OCI-LY1 (cell line): ENCODE results near the gene PATL1.

Source experiments
- H2AFZ ChIP-seq: fragments of 200-600 bp; sonication (generic), shearing (Covaris generic); 2 replicates; pipeline ENCODE4 v1.6.0; 2014; ENCODE audit warnings: antibody characterized with exemption, mild to moderate bottlenecking, low read length
- H3F3A ChIP-seq: fragments of 200-600 bp; sonication (generic), shearing (Covaris generic); 2 replicates; pipeline ENCODE4 v1.6.0; 2014; ENCODE audit warnings: mild to moderate bottlenecking, antibody characterized with exemption, low read length, moderate library complexity; ENCODE audit not compliant: insufficient read depth
- H3K27ac ChIP-seq: fragments of 200-600 bp; sonication (generic); 2 replicates; pipeline ENCODE4 v1.5.1; 2014; ENCODE audit warnings: low read length, mixed run types, mild to moderate bottlenecking, low read depth; ENCODE audit not compliant: poor library complexity, severe bottlenecking
- H3K27me3 ChIP-seq: fragments of 200-600 bp; sonication (generic); 2 replicates; pipeline ENCODE4 v1.6.0; 2014; ENCODE audit warnings: antibody characterized with exemption, mild to moderate bottlenecking, low read length, moderate library complexity; ENCODE audit not compliant: insufficient read depth
- H3K36me3 ChIP-seq: fragments of 200-600 bp; sonication (generic); 2 replicates; pipeline ENCODE4 v1.6.1; 2014; ENCODE audit warnings: mild to moderate bottlenecking, antibody characterized with exemption, low read length, moderate library complexity, mixed read lengths; ENCODE audit not compliant: insufficient read depth
- H3K4me1 ChIP-seq: fragments of 200-600 bp; sonication (generic); 2 replicates; pipeline ENCODE4 v1.5.1; 2014; ENCODE audit warnings: mild to moderate bottlenecking, low read length, moderate library complexity; ENCODE audit not compliant: insufficient read depth, severe bottlenecking
- H3K4me2 ChIP-seq: fragments of 200-600 bp; sonication (generic), shearing (Covaris generic); 2 replicates; pipeline ENCODE4 v1.6.1; 2014; ENCODE audit warnings: low read length
- H3K4me3 ChIP-seq: fragments of 200-600 bp; sonication (generic); 2 replicates; pipeline ENCODE4 v1.5.1; 2014; ENCODE audit warnings: low read length, low read depth, mild to moderate bottlenecking, mixed read lengths; ENCODE audit not compliant: poor library complexity, severe bottlenecking
- H3K79me2 ChIP-seq: fragments of 200-600 bp; shearing (Covaris generic); 2 replicates; pipeline ENCODE4 v1.6.1; 2016; ENCODE audit warnings: mixed run types, low read length, mixed read lengths; ENCODE audit not compliant: insufficient read depth
- H3K9ac ChIP-seq: fragments of 200-600 bp; sonication (generic), shearing (Covaris generic); 2 replicates; pipeline ENCODE4 v1.6.1; 2014; ENCODE audit warnings: mild to moderate bottlenecking, low read length, mixed read lengths
- H3K9me2 ChIP-seq: fragments of 200-600 bp; sonication (generic), shearing (Covaris generic); 2 replicates; pipeline ENCODE4 v1.6.1; 2014; ENCODE audit warnings: low read depth, mild to moderate bottlenecking, low read length, mixed read lengths
- H3K9me3 ChIP-seq: fragments of 200-600 bp; shearing (Covaris generic); 2 replicates; pipeline ENCODE4 v1.6.1; 2014; ENCODE audit warnings: low read length, mixed read lengths
- H4K20me1 ChIP-seq: fragments of 200-600 bp; sonication (generic), shearing (Covaris generic); 2 replicates; pipeline ENCODE4 v1.6.0; 2016; ENCODE audit warnings: mild to moderate bottlenecking, low read length; ENCODE audit not compliant: insufficient read depth
- CTCF ChIP-seq: fragments of 200-600 bp; sonication (generic), shearing (Covaris generic); IDR thresholded peaks from 2 replicates; pipeline ENCODE4 v1.5.1; 2017; ENCODE audit warnings: mild to moderate bottlenecking, antibody characterized with exemption, low read length, moderate library complexity, mixed read lengths
- EZH2 ChIP-seq: fragments of 200-600 bp; sonication (generic), shearing (Covaris generic); IDR thresholded peaks from 2 replicates; pipeline ENCODE4 v1.8.0; 2017; ENCODE audit warnings: borderline replicate concordance, mixed run types, mild to moderate bottlenecking, antibody characterized with exemption, low read length, moderate library complexity, mixed read lengths

The PATL1 gene

DNA sequence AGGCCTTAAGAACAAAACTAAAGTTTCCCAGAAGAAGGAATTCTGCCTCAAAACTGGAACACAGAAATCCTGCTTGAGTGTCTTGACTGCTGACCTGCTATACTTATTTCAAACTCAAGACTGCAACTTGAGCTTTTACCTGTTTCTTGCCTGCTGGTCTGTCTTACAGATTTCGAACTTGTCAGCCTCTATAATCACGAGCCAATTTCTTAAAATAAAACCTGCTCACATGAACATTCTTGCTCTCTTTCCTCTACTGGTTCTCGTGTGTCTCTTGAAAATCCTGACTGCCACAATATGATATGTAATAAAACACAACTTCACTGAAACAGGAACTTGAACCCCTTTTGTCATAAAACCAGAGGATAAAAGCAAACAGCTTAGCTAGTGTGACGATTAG lies 13.9 kb downstream of the PATL1 start:
- Histone ChIP-seq H3K9me2 (no peaks in the 10 kb centered on the region), H3F3A (no peaks in the 10 kb centered on the region), H3K4me2 (no peak overlapping the region), H4K20me1 (no peaks in the 10 kb centered on the region), H3K4me3 (no peak overlapping the region), H3K79me2 (no peaks in the 10 kb centered on the region), H3K9me3 (no peaks in the 10 kb centered on the region), H3K36me3 (peaks cover 97% of the 10 kb centered on the region), H2AFZ (no peak overlapping the region), H3K27ac (no peak overlapping the region), H3K27me3 (no peaks in the 10 kb centered on the region), H3K4me1 (no peaks in the 10 kb centered on the region), H3K9ac (no peak overlapping the region)
- no peak for TF ChIP-seq EZH2
- TF ChIP-seq CTCF, result no peak

- no peak overlapping the region for H3K9ac ChIP-seq
- no peaks in the 10 kb centered on the region for H4K20me1 ChIP-seq
- H3K4me3 ChIP-seq, result no peak overlapping the region
- H3K9me3 ChIP-seq, result no peaks in the 10 kb centered on the region
- H3K27ac ChIP-seq, result no peak overlapping the region
- H3K27me3 ChIP-seq, result no peaks in the 10 kb centered on the region
- H3K4me2 ChIP-seq, result no peak overlapping the region
- no peak for TF ChIP-seq EZH2
- TF ChIP-seq CTCF, result no peak
- H2AFZ ChIP-seq, result no peak overlapping the region
- H3K9me2 ChIP-seq, result no peaks in the 10 kb centered on the region
- H3F3A ChIP-seq, result no peaks in the 10 kb centered on the region
- H3K36me3 ChIP-seq, result peaks cover 95% of the 10 kb centered on the region
- H3K4me1 ChIP-seq, result no peaks in the 10 kb centered on the region
- no peaks in the 10 kb centered on the region for H3K79me2 ChIP-seq
Measured at GRCh38 chr11:59647245-59647980, 21.4 kb downstream of the PATL1 start.

- no peaks in the 10 kb centered on the region for H4K20me1 ChIP-seq
- no peaks in the 10 kb centered on the region for H3K4me1 ChIP-seq
- no peak overlapping the region for H3K27ac ChIP-seq
- H2AFZ ChIP-seq, result no peak overlapping the region
- H3K4me2 ChIP-seq, result no peak overlapping the region
- no peak overlapping the region for H3K4me3 ChIP-seq
- TF ChIP-seq EZH2, result no peak
- TF ChIP-seq CTCF, result no peak
- no peaks in the 10 kb centered on the region for H3K9me3 ChIP-seq
- no peaks in the 10 kb centered on the region for H3F3A ChIP-seq
- no peaks in the 10 kb centered on the region for H3K9me2 ChIP-seq
- H3K27me3 ChIP-seq, result no peaks in the 10 kb centered on the region
- H3K9ac ChIP-seq, result no peak overlapping the region
- peaks cover 93% of the 10 kb centered on the region for H3K36me3 ChIP-seq
- H3K79me2 ChIP-seq, result no peaks in the 10 kb centered on the region
Measured at GRCh38 chr11:59644528-59644927, 24.3 kb downstream of the PATL1 start.
